ENCODE results near the gene ZBTB32. TPM values are rescaled to one million over a fixed set of nuclear protein-coding genes. Genes with fewer than 3 reads are reported as not detected.
"Not testable (repeated sequence)": the region's sequence is repeated elsewhere in the genome, so short reads cannot be mapped to it uniquely, and the experiment has no call there.

ZBTB32 gene
- total RNA-seq, 2 donors from 2014 or later, result not detected

DNA sequence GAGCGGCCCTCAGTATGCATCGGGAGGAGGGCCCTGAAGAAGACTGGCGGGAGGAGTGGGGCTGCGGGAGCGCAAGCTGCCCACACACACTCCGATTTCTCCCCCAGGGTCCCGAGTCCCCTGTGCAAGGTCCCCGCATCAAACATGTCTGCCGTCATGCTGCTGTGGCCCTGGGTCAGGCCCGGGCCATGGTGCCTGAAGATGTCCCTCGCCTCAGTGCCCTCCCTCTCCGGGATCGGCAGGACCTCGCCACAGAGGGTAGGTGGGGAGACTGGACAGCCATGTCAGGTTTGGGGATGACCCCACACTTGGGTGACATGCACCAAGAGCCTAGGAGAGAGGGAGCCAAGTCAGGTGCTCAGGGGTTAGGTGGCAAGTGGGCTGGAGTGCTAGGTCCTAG is 18.1 kb downstream of the ZBTB32 start:
- Histone ChIP-seq H3K27me3 (ENCODE audit: control insufficient read depth, insufficient read depth, low read length, poor library complexity, severe bottlenecking) (no peaks in the 10 kb centered on the region), H3K36me3 (ENCODE audit: control insufficient read depth, insufficient read depth, low read length) (peaks cover 51% of the 10 kb centered on the region), H3K9ac (ENCODE audit: extremely low read depth, low read length, poor library complexity, severe bottlenecking) (no peak overlapping the region), H3K4me1 (ENCODE audit: control insufficient read depth, insufficient read depth, low read length) (peaks cover 7% of the 10 kb centered on the region), H3K27ac (ENCODE audit: low read depth, low read length) (no peak overlapping the region), H3K9me3 (ENCODE audit: control insufficient read depth, low read length) (no peaks in the 10 kb centered on the region), H3K4me3 (ENCODE audit: low read length) (no peak overlapping the region)
- H3K4me1 Mint-ChIP-seq, result peaks cover 5% of the 10 kb centered on the region
- no peaks in the 10 kb centered on the region for H3K27me3 Mint-ChIP-seq (ENCODE audit: insufficient read depth)
- TF ChIP-seq, protein P1, sequence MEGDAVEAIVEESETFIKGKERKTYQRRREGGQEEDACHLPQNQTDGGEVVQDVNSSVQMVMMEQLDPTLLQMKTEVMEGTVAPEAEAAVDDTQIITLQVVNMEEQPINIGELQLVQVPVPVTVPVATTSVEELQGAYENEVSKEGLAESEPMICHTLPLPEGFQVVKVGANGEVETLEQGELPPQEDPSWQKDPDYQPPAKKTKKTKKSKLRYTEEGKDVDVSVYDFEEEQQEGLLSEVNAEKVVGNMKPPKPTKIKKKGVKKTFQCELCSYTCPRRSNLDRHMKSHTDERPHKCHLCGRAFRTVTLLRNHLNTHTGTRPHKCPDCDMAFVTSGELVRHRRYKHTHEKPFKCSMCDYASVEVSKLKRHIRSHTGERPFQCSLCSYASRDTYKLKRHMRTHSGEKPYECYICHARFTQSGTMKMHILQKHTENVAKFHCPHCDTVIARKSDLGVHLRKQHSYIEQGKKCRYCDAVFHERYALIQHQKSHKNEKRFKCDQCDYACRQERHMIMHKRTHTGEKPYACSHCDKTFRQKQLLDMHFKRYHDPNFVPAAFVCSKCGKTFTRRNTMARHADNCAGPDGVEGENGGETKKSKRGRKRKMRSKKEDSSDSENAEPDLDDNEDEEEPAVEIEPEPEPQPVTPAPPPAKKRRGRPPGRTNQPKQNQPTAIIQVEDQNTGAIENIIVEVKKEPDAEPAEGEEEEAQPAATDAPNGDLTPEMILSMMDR (conservative IDR thresholded peaks at IDR 0.05), result no peak
- no peak for DNase-seq
- H3K36me3 Mint-ChIP-seq (ENCODE audit: low read depth), result peaks cover 61% of the 10 kb centered on the region
- whole genome bisulfite sequencing, 2 experiments (ENCODE audit: insufficient coverage in 1 of 2, insufficient read length in 1 of 2), result 96 to 100% methylated on average over 3 to 14 of the region's 14 CpGs
- H3K4me3 Mint-ChIP-seq, result no peak overlapping the region
- no peak overlapping the region for H3K27ac Mint-ChIP-seq
- H3K9me3 Mint-ChIP-seq, result no peaks in the 10 kb centered on the region

DNA sequence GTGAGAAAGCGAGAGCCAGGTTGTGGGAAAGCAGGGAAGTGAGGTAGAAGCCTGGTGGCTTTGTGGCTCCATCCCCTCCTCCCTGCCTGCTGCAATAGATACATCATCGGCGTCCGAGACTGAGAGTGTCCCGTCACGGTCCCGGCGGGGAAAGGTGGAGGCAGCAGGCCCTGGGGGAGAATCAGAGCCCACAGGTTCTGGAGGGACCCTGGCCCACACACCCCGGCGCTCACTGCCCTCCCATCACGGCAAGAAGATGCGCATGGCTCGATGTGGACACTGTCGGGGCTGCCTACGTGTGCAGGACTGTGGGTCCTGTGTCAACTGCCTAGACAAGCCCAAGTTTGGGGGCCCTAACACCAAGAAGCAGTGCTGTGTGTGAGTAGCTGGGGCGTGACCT is 18.5 kb downstream of the ZBTB32 start:
- TF ChIP-seq, protein P1 (conservative IDR thresholded peaks at IDR 0.05), result no peak
- no peak for DNase-seq
- peaks cover 56% of the 10 kb centered on the region for H3K36me3 ChIP-seq (ENCODE audit: control insufficient read depth, insufficient read depth, low read length)
- no peak overlapping the region for H3K4me3 Mint-ChIP-seq
- no peak overlapping the region for H3K9ac ChIP-seq (ENCODE audit: extremely low read depth, low read length, poor library complexity, severe bottlenecking)
- no peak overlapping the region for H3K27ac ChIP-seq (ENCODE audit: low read depth, low read length)
- no peaks in the 10 kb centered on the region for H3K27me3 Mint-ChIP-seq (ENCODE audit: insufficient read depth)
- no peak overlapping the region for H3K27ac Mint-ChIP-seq
- H3K36me3 Mint-ChIP-seq (ENCODE audit: low read depth), result peaks cover 64% of the 10 kb centered on the region
- peaks cover 5% of the 10 kb centered on the region for H3K4me1 Mint-ChIP-seq
- no peaks in the 10 kb centered on the region for H3K9me3 ChIP-seq (ENCODE audit: control insufficient read depth, low read length)
- 95% methylated on average over 7 to 16 of the region's 16 CpGs for WGBS, 2 experiments (ENCODE audit: insufficient coverage in 1 of 2, insufficient read length in 1 of 2)
- peaks cover 7% of the 10 kb centered on the region for H3K4me1 ChIP-seq (ENCODE audit: control insufficient read depth, insufficient read depth, low read length)
- H3K9me3 Mint-ChIP-seq, result no peaks in the 10 kb centered on the region
- H3K27me3 ChIP-seq (ENCODE audit: control insufficient read depth, insufficient read depth, low read length, poor library complexity, severe bottlenecking), result no peaks in the 10 kb centered on the region
- no peak overlapping the region for H3K4me3 ChIP-seq (ENCODE audit: low read length)

- no peak overlapping the region for H3K27ac Mint-ChIP-seq
Measured at GRCh38 chr19:35723671-35724070, 19.3 kb downstream of the ZBTB32 start.

DNA sequence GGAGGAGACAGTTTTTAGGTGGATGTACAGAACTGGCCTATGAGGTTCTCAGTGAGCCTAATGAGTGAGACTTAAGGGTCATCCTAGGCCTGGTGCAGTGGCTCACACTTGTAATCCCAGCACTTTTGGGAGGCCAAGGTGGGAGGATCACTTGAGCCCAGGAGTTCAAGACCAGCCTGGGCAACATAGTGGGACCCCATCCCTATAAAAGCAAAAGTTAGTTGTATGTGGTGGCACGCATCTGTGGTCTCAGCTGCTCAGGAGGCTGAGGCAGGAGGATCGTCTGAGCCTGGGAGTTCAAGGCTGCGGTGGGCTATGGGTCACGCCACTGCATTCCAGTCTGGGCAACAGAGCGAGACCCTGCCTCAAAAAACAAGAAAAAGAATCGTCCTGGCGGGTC is 19.8 kb downstream of the ZBTB32 start:
- H3K27me3 ChIP-seq (ENCODE audit: control insufficient read depth, insufficient read depth, low read length, poor library complexity, severe bottlenecking); H3K4me3 ChIP-seq (ENCODE audit: low read length); H3K27me3 Mint-ChIP-seq (ENCODE audit: insufficient read depth); H3K27ac ChIP-seq (ENCODE audit: low read depth, low read length); H3K9me3 Mint-ChIP-seq; H3K4me1 Mint-ChIP-seq; H3K4me3 Mint-ChIP-seq; H3K9me3 ChIP-seq (ENCODE audit: control insufficient read depth, low read length); H3K4me1 ChIP-seq (ENCODE audit: control insufficient read depth, insufficient read depth, low read length); H3K9ac ChIP-seq (ENCODE audit: extremely low read depth, low read length, poor library complexity, severe bottlenecking); DNase-seq: not testable (repeated sequence)
- Mint-ChIP-seq H3K27ac (peak overlapping the region; percentile 19), H3K36me3 (ENCODE audit: low read depth) (peaks cover 77% of the 10 kb centered on the region)
- H3K36me3 ChIP-seq (ENCODE audit: control insufficient read depth, insufficient read depth, low read length), result peaks cover 64% of the 10 kb centered on the region
- WGBS, 2 experiments (ENCODE audit: insufficient coverage in 1 of 2, insufficient read length in 1 of 2), result 95 to 100% methylated on average over 7 of the region's 7 CpGs

More at GRCh38 chr19:35723671-35724070, 19.3 kb downstream of the ZBTB32 start:
- Histone ChIP-seq H3K9ac (ENCODE audit: extremely low read depth, low read length, poor library complexity, severe bottlenecking) (no peak overlapping the region), H3K9me3 (ENCODE audit: control insufficient read depth, low read length) (no peaks in the 10 kb centered on the region), H3K4me1 (ENCODE audit: control insufficient read depth, insufficient read depth, low read length) (peaks cover 7% of the 10 kb centered on the region), H3K27ac (ENCODE audit: low read depth, low read length) (no peak overlapping the region), H3K36me3 (ENCODE audit: control insufficient read depth, insufficient read depth, low read length) (peaks cover 59% of the 10 kb centered on the region), H3K27me3 (ENCODE audit: control insufficient read depth, insufficient read depth, low read length, poor library complexity, severe bottlenecking) (no peaks in the 10 kb centered on the region), H3K4me3 (ENCODE audit: low read length) (no peak overlapping the region)
- Mint-ChIP-seq H3K36me3 (ENCODE audit: low read depth) (peaks cover 72% of the 10 kb centered on the region), H3K4me3 (no peak overlapping the region), H3K4me1 (peaks cover 5% of the 10 kb centered on the region), H3K9me3 (no peaks in the 10 kb centered on the region), H3K27me3 (ENCODE audit: insufficient read depth) (no peaks in the 10 kb centered on the region)
- 94 to 97% methylated on average over 12 to 24 of the region's 24 CpGs for WGBS, 2 experiments (ENCODE audit: insufficient coverage in 1 of 2, insufficient read length in 1 of 2)
- TF ChIP-seq, protein P1 (conservative IDR thresholded peaks at IDR 0.05), result no peak
- no peak for DNase-seq
